ENCODE measurements around the gene CNTN4. TPM values are rescaled to one million over a fixed set of nuclear protein-coding genes. Genes with fewer than 3 reads are reported as not detected.

The CNTN4 gene
- total RNA-seq, 1 experiment from 2014 or later = 0.12 TPM

DNA sequence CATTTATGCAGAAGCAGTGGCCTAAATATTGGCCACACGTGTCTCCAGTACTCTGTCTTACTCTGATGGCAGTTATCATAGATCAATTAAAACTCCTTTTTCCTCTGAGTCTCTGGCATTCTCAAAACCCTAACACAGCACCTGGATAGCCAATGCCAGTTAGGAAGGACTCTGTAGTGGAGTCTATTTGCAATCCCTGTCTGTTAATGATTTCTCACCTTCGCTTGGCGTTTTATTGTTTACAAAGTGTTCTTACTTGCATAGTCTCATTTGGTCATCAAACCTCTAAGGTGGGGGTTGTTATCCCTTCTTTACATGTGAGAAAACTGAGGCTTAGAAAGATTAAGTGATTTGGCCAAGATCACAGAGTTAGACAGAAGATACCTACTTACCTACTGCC lies 752.7 kb downstream of the CNTN4 start:
- CTCF ChIA-PET = interaction anchor here (0.7 kb wide), 1 partner anchor 86 kb away, joined by 3 read pairs; no protein-coding TSS in a partner anchor
- no peak for DNase-seq (ENCODE audit: unreplicated experiment)
- Mint-ChIP-seq H3K27ac (ENCODE audit: low read depth, unreplicated experiment) (no peak overlapping the region), H3K4me1 (ENCODE audit: insufficient read depth, unreplicated experiment) (peaks cover 6% of the 10 kb centered on the region), H3K36me3 (ENCODE audit: insufficient read depth, unreplicated experiment) (no peaks in the 10 kb centered on the region), H3K4me3 (ENCODE audit: unreplicated experiment) (no peak overlapping the region), H3K27me3 (ENCODE audit: insufficient read depth, unreplicated experiment) (peaks cover 49% of the 10 kb centered on the region), H3K9me3 (ENCODE audit: unreplicated experiment) (no peaks in the 10 kb centered on the region)
- BruUV-seq (replicated peaks) = no TSS peak
- TF ChIP-seq, protein P1, sequence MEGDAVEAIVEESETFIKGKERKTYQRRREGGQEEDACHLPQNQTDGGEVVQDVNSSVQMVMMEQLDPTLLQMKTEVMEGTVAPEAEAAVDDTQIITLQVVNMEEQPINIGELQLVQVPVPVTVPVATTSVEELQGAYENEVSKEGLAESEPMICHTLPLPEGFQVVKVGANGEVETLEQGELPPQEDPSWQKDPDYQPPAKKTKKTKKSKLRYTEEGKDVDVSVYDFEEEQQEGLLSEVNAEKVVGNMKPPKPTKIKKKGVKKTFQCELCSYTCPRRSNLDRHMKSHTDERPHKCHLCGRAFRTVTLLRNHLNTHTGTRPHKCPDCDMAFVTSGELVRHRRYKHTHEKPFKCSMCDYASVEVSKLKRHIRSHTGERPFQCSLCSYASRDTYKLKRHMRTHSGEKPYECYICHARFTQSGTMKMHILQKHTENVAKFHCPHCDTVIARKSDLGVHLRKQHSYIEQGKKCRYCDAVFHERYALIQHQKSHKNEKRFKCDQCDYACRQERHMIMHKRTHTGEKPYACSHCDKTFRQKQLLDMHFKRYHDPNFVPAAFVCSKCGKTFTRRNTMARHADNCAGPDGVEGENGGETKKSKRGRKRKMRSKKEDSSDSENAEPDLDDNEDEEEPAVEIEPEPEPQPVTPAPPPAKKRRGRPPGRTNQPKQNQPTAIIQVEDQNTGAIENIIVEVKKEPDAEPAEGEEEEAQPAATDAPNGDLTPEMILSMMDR (IDR thresholded peaks at IDR 0.05; ENCODE audit: unreplicated experiment) = no peak
- intact Hi-C loops (cut with micrococcal nuclease) = no loop called here
- POLR2A ChIA-PET = no interaction called here

- H3K4me3 Mint-ChIP-seq (ENCODE audit: unreplicated experiment) = no peak overlapping the region
- no peak overlapping the region for H3K27ac Mint-ChIP-seq (ENCODE audit: low read depth, unreplicated experiment)
- no peaks in the 10 kb centered on the region for H3K9me3 Mint-ChIP-seq (ENCODE audit: unreplicated experiment)
- TF ChIP-seq, protein P1 (IDR thresholded peaks at IDR 0.05; ENCODE audit: unreplicated experiment) = no peak
- no TSS peak for BruUV-seq (replicated peaks)
- no peak for DNase-seq (ENCODE audit: unreplicated experiment)
- POLR2A ChIA-PET = no interaction called here
- no peaks in the 10 kb centered on the region for H3K36me3 Mint-ChIP-seq (ENCODE audit: insufficient read depth, unreplicated experiment)
- peaks cover 53% of the 10 kb centered on the region for H3K27me3 Mint-ChIP-seq (ENCODE audit: insufficient read depth, unreplicated experiment)
- intact Hi-C loops (cut with micrococcal nuclease) = no loop called here
- CTCF ChIA-PET = no interaction called here
- H3K4me1 Mint-ChIP-seq (ENCODE audit: insufficient read depth, unreplicated experiment) = peaks cover 6% of the 10 kb centered on the region
Measured at GRCh38 chr3:2851835-2852234, 753.2 kb downstream of the CNTN4 start.

DNA sequence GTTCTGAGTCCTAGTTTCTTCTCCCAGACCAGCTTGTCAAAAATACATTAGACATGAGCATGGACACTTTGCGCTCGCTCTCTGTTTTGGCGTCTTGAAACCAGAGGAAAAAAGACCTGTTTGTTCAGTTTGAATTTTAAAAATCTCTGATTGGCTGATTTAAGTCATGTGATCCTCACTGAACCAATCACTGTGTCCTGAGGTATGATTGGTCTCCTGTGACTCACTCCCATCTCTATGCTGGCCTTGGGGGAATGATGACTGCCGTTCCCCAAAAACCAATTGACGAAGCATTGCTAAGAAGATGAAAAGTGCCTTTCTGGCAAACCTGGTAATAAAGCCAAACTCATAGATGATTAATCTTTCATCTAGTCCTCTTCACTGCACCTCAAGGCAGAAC lies 755.0 kb downstream of the CNTN4 start:
- H3K4me3 Mint-ChIP-seq (ENCODE audit: unreplicated experiment) = no peak overlapping the region
- no peaks in the 10 kb centered on the region for H3K9me3 Mint-ChIP-seq (ENCODE audit: unreplicated experiment)
- TF ChIP-seq, protein P1 (IDR thresholded peaks at IDR 0.05; ENCODE audit: unreplicated experiment) = no peak
- BruUV-seq (replicated peaks) = no TSS peak
- no peaks in the 10 kb centered on the region for H3K36me3 Mint-ChIP-seq (ENCODE audit: insufficient read depth, unreplicated experiment)
- no peak for DNase-seq (ENCODE audit: unreplicated experiment)
- ChIA-PET POLR2A (no interaction called here), CTCF (interaction anchor here (0.6 kb wide), 1 partner anchor 102 kb away, joined by 3 read pairs; no protein-coding TSS in a partner anchor)
- H3K27me3 Mint-ChIP-seq (ENCODE audit: insufficient read depth, unreplicated experiment) = peaks cover 46% of the 10 kb centered on the region
- peaks cover 6% of the 10 kb centered on the region for H3K4me1 Mint-ChIP-seq (ENCODE audit: insufficient read depth, unreplicated experiment)
- intact Hi-C loops (cut with micrococcal nuclease) = no loop called here
- no peak overlapping the region for H3K27ac Mint-ChIP-seq (ENCODE audit: low read depth, unreplicated experiment)

DNA sequence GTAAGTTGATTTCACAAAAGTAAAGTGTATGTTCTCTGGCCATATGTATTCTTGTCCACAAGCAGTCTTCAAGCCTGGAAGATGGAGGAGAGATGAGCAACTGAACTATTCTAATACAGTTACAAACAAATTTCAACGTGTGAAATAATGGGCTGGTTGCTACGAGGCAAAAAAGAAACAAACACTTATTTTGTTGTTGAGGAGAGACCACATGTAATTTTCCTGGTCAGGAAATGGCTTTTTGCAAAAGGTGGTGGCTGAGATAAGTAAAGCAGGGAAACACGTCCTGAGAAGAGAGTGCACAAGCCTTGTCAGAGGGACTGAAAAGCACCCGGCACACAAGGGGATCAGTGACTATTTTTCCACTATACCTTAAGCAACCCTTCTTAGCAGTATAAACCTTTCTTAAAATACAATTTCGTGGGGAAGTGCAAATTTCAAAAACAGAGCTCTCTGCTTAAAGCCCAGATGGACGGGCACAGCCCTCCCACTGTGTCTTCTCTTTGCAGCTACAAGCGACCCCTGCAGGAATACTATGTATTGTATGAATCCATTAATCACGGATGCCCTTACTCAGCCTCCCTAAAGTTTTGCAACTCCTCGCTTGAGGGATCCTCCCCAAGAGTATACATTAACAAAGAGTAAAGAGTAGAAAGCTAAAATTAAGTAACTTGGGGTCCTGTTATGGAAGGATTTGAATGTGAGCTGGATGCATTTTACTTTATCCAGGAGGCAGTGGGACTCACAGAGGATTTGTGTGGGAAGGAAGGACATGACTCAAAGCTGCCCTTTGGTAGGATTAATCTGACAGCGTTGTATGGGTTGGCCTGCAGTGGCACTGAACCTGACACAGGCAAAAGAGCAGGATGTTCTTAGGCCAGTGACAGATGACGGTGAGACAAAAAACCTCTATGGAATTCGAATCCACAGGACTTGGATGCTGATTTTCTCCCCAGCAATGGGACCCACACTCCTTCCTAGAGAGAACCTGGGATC lies 757.8 kb downstream of the CNTN4 start:
- H3K4me1 Mint-ChIP-seq (ENCODE audit: insufficient read depth, unreplicated experiment) = peaks cover 6% of the 10 kb centered on the region
- TF ChIP-seq, protein P1 (IDR thresholded peaks at IDR 0.05; ENCODE audit: unreplicated experiment) = no peak
- H3K27me3 Mint-ChIP-seq (ENCODE audit: insufficient read depth, unreplicated experiment) = peaks cover 55% of the 10 kb centered on the region
- POLR2A ChIA-PET = no interaction called here
- DNase-seq (ENCODE audit: unreplicated experiment) = no peak
- no peaks in the 10 kb centered on the region for H3K36me3 Mint-ChIP-seq (ENCODE audit: insufficient read depth, unreplicated experiment)
- CTCF ChIA-PET = interaction anchor here (0.6 to 0.7 kb wide), 3 partner anchors 45 to 1253 kb away, joined by 3 to 4 read pairs (median 4); no protein-coding TSS in a partner anchor
- intact Hi-C loops (cut with micrococcal nuclease) = no loop called here
- no peaks in the 10 kb centered on the region for H3K9me3 Mint-ChIP-seq (ENCODE audit: unreplicated experiment)
- BruUV-seq (replicated peaks) = no TSS peak
- no peak overlapping the region for H3K4me3 Mint-ChIP-seq (ENCODE audit: unreplicated experiment)
- H3K27ac Mint-ChIP-seq (ENCODE audit: low read depth, unreplicated experiment) = no peak overlapping the region
